ENCODE data around the gene ASCL5. TPM values are rescaled to one million over a fixed set of nuclear protein-coding genes. Genes with fewer than 3 reads are reported as not detected.

Gene ASCL5
- total RNA-seq, 2 donors from 2014 or later: not detected

DNA sequence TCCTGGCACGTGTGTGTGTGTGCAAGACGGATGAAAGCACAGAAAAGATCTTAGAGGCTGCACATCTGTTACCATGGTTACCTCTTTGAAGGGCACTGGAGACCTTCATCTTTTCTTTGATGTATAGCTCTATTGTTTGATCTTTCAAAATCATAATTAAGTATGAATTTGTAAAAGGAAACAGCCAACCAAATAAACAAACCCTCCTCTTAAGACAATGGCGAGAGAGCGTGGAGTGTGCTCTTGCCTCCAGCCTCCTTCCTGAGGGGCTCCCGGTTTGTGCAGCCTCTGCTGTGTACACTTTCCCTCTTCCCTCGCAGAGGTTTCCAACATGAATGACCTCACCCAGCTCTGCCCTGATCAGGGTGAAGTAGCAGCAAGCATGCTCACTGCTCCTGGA is 42.7 kb downstream of the ASCL5 start:
- H3K36me3 ChIP-seq: no peaks in the 10 kb centered on the region
- no peaks in the 10 kb centered on the region for H3K27me3 ChIP-seq
- TF ChIP-seq, protein P1, sequence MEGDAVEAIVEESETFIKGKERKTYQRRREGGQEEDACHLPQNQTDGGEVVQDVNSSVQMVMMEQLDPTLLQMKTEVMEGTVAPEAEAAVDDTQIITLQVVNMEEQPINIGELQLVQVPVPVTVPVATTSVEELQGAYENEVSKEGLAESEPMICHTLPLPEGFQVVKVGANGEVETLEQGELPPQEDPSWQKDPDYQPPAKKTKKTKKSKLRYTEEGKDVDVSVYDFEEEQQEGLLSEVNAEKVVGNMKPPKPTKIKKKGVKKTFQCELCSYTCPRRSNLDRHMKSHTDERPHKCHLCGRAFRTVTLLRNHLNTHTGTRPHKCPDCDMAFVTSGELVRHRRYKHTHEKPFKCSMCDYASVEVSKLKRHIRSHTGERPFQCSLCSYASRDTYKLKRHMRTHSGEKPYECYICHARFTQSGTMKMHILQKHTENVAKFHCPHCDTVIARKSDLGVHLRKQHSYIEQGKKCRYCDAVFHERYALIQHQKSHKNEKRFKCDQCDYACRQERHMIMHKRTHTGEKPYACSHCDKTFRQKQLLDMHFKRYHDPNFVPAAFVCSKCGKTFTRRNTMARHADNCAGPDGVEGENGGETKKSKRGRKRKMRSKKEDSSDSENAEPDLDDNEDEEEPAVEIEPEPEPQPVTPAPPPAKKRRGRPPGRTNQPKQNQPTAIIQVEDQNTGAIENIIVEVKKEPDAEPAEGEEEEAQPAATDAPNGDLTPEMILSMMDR (IDR thresholded peaks at IDR 0.05): no peak
- no peak overlapping the region for H3K27ac ChIP-seq
- H3K9me3 ChIP-seq: no peaks in the 10 kb centered on the region
- H3K4me1 ChIP-seq: no peaks in the 10 kb centered on the region
- no peak overlapping the region for H3K4me3 ChIP-seq
- DNase-seq (ENCODE audit: low spot score): no peak

DNA sequence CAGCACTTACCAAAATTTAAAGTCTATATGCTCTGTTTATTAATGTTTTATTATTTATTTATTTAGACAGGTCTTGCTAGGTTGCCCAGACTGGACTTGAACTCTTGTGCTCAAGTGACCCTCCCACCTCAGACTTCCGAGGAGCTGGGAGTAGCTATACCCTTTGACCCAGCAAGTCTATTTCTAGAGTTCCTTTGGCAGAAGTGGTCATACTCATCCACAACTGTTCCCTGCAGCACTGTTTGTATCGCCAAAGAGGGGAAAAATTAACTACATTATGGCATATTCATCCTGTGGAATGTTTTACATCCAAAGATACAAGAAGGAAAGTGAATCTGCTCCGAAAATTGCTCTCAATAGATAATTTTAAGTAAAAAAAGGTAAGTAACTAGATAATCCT is 43.2 kb downstream of the ASCL5 start:
- H3K4me3 ChIP-seq: no peak overlapping the region
- H3K36me3 ChIP-seq: no peaks in the 10 kb centered on the region
- no peaks in the 10 kb centered on the region for H3K9me3 ChIP-seq
- no peak for DNase-seq (ENCODE audit: low spot score)
- H3K4me1 ChIP-seq: no peaks in the 10 kb centered on the region
- no peak overlapping the region for H3K27ac ChIP-seq
- TF ChIP-seq, protein P1 (IDR thresholded peaks at IDR 0.05): no peak
- H3K27me3 ChIP-seq: no peaks in the 10 kb centered on the region

DNA sequence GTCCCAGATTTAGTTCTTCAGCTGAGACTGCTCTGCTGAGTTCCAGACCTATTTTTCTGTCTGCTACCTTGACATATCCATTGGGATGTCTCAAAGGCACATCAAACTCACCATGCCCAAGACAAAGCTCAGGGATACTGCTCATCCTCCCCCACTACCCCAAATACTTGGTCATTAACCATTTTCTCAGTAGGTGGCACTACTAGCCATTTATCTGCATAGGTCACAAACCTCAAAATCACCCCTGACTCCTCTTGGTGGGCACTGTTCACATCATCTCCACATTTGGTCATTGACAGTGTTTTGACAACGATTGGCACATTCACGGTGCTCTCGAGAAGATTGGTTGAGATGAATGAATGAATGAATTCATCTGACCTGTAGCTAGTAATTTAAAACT is 46.8 kb downstream of the ASCL5 start:
- Histone ChIP-seq H3K27ac (no peak overlapping the region), H3K9me3 (no peaks in the 10 kb centered on the region), H3K36me3 (no peaks in the 10 kb centered on the region), H3K4me1 (no peaks in the 10 kb centered on the region), H3K4me3 (no peak overlapping the region), H3K27me3 (no peaks in the 10 kb centered on the region)
- TF ChIP-seq, protein P1 (IDR thresholded peaks at IDR 0.05): no peak
- no peak for DNase-seq (ENCODE audit: low spot score)

DNA sequence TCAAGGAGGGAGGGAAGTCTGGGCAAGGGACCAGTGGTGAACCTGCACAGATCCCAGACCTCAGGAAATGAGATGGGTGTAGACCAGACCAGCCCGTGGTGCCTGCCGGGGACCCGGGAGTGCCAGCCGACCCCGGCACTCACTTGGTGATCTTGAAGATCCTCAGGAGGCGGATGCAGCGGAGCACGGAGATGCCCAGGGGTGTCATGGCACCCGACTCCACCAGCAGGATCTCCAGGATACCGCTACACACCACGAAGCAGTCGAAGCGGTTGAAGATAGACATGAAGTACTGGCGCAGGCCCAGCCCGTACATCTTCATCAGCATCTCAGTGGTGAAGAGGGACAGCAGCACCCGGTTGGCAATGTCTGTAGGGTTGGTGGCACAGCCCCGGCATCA is 49.2 kb downstream of the ASCL5 start:
- no peaks in the 10 kb centered on the region for H3K27me3 ChIP-seq
- H3K9me3 ChIP-seq: no peaks in the 10 kb centered on the region
- no peaks in the 10 kb centered on the region for H3K4me1 ChIP-seq
- TF ChIP-seq, protein P1 (IDR thresholded peaks at IDR 0.05): no peak
- no peaks in the 10 kb centered on the region for H3K36me3 ChIP-seq
- no peak for DNase-seq (ENCODE audit: low spot score)
- no peak overlapping the region for H3K4me3 ChIP-seq
- no peak overlapping the region for H3K27ac ChIP-seq

DNA sequence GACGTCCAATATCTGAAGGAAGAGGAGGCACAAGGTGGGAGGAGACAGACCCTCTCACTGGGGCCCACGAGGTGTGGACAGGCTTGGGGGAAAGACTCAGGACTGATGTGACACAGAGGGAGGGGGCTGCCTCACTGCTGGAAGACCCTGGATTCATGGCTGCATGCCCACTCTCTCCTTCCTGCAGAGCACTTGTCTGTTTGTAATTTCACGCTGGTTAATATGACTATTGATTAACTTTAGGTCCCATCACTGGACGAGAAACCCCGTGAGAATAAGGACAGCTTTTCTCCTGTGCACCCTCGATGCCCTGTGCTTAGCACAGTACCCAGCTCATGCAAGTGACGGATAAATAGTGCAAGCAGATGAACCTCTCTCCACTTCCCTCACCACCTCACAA is 49.9 kb downstream of the ASCL5 start:
- Histone ChIP-seq H3K36me3 (no peaks in the 10 kb centered on the region), H3K9me3 (no peaks in the 10 kb centered on the region), H3K27me3 (no peaks in the 10 kb centered on the region), H3K27ac (no peak overlapping the region), H3K4me1 (no peaks in the 10 kb centered on the region), H3K4me3 (no peak overlapping the region)
- no peak for DNase-seq (ENCODE audit: low spot score)
- TF ChIP-seq, protein P1 (IDR thresholded peaks at IDR 0.05): no peak

DNA sequence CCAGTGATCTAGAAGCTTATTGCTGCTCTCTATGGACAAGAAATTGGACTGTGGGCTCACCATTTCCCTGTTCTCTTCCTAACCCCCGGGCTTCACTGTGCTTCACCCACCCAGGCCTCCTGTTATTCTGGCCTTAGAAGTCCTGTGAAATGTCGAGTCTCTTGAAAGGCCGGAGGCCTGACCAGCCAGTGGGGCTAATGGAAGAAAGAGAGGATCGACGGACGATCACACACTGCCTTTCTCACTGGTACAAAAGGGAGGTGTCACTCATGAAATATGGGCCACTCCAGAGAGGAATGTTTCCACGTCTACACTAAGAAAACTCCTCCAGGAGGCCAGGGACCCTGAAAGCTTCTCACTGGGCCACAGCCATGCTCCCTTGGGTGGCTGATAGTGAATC is 50.9 kb downstream of the ASCL5 start:
- no peak for DNase-seq (ENCODE audit: low spot score)
- H3K4me1 ChIP-seq: no peaks in the 10 kb centered on the region
- H3K4me3 ChIP-seq: no peak overlapping the region
- no peaks in the 10 kb centered on the region for H3K36me3 ChIP-seq
- no peaks in the 10 kb centered on the region for H3K27me3 ChIP-seq
- no peak overlapping the region for H3K27ac ChIP-seq
- H3K9me3 ChIP-seq: no peaks in the 10 kb centered on the region
- TF ChIP-seq, protein P1 (IDR thresholded peaks at IDR 0.05): no peak

Data from right atrium auricular region (tissue), 2 donors.